ENCODE results near the gene B3GAT3. TPM values are rescaled to one million over a fixed set of nuclear protein-coding genes. Genes with fewer than 3 reads are reported as not detected.
"Not testable (repeated sequence)": the region's sequence is repeated elsewhere in the genome, so short reads cannot be mapped to it uniquely, and the experiment has no call there.

Gene B3GAT3
- total and polyA plus RNA-seq, 5 experiments from 2014 or later: 35.6 to 83.8 (median 51.3) TPM

- H3K4me3 Mint-ChIP-seq: peak overlapping the region; percentile 22 to 73 (median 50)
Measured at GRCh38 chr11:62654297-62654696, 32.5 kb upstream of the B3GAT3 start.

GRCh38 chr11:62652161-62653006 is 30.6 kb upstream of the B3GAT3 start:
- Mint-ChIP-seq H3K9me3 (peaks cover 0 to 2% (median 0%) of the 10 kb centered on the region in 9 donors), H3K27ac (peak overlapping the region; percentile 82 to 100 (median 94)), H3K36me3 (peaks cover 0 to 15% (median 0%) of the 10 kb centered on the region in 3 donors), H3K4me1 (peaks cover 12 to 37% (median 21%) of the 10 kb centered on the region in 4 donors), H3K27me3 (no peaks in the 10 kb centered on the region), H3K4me3 (peak overlapping the region; percentile 86 to 96 (median 92))
- ATAC-seq (peak; percentile 6 to 49), DNase-seq (peak in 4 of 10 donors; percentile 34 to 57 (median 44))
- POLR2A ChIA-PET: interaction anchor here (0.6 to 19.9 kb wide), 25 partner anchors 8 to 1555 kb away, joined by 3 to 541 read pairs (median 6); partner anchors contain the start of genes B3GAT3, BSCL2, C11orf98 and CSKMT

More at GRCh38 chr11:62654297-62654696, 32.5 kb upstream of the B3GAT3 start:
- ATAC-seq: no peak
- Mint-ChIP-seq H3K36me3 (peaks cover 0 to 10% (median 0%) of the 10 kb centered on the region in 3 donors), H3K4me1 (peaks cover 12 to 32% (median 20%) of the 10 kb centered on the region in 4 donors), H3K27me3 (no peaks in the 10 kb centered on the region), H3K27ac (peak overlapping the region in 8 of 10 donors; percentile 31 to 100 (median 57)), H3K9me3 (peaks cover 0 to 2% (median 0%) of the 10 kb centered on the region in 9 donors)
- DNase-seq: no peak
- POLR2A ChIA-PET: interaction anchor here (0.7 to 19.9 kb wide), 10 partner anchors 10 to 1531 kb away, joined by 3 to 541 read pairs (median 9); partner anchors contain the start of genes B3GAT3, C11orf98, CSKMT and GANAB

- H3K27ac Mint-ChIP-seq: peak overlapping the region in 4 of 10 donors; percentile 8 to 91 (median 34)
- POLR2A ChIA-PET: interaction anchor here (0.5 to 19.9 kb wide), 8 partner anchors 10 to 104 kb away, joined by 3 to 541 read pairs (median 6); partner anchors contain the start of genes C11orf98, CSKMT, EML3 and LBHD1
- not testable (repeated sequence) for ATAC-seq, H3K27me3 Mint-ChIP-seq, H3K9me3 Mint-ChIP-seq, DNase-seq
- H3K4me3 Mint-ChIP-seq: peak overlapping the region in 1 of 10 donors; percentile 7
- peaks cover 0 to 15% (median 0%) of the 10 kb centered on the region in 3 donors for H3K36me3 Mint-ChIP-seq
- H3K4me1 Mint-ChIP-seq: peaks cover 16 to 50% (median 34%) of the 10 kb centered on the region in 4 donors
Measured at GRCh38 chr11:62650283-62650682, 28.5 kb upstream of the B3GAT3 start.

GRCh38 chr11:62649486-62649885 is 27.7 kb upstream of the B3GAT3 start:
- ATAC-seq: no peak
- H3K9me3 Mint-ChIP-seq: peaks cover 0 to 2% (median 0%) of the 10 kb centered on the region in 9 donors

GRCh38 chr11:62648967-62649364 is 27.2 kb upstream of the B3GAT3 start:
- ATAC-seq: no peak
- peaks cover 18 to 58% (median 41%) of the 10 kb centered on the region in 4 donors for H3K4me1 Mint-ChIP-seq
- no peaks in the 10 kb centered on the region for H3K27me3 Mint-ChIP-seq
- H3K9me3 Mint-ChIP-seq: peaks cover 0 to 2% (median 0%) of the 10 kb centered on the region in 9 donors
- POLR2A ChIA-PET: interaction anchor here (0.6 to 19.9 kb wide), 8 partner anchors 20 to 79 kb away, joined by 3 to 541 read pairs (median 8); partner anchors contain the start of genes B3GAT3, C11orf98, CSKMT and EML3
- H3K27ac Mint-ChIP-seq: peak overlapping the region in 2 of 10 donors; percentile 22 to 29
- peak overlapping the region in 1 of 10 donors; percentile 7 for H3K4me3 Mint-ChIP-seq
- DNase-seq: no peak
- H3K36me3 Mint-ChIP-seq: peaks cover 0 to 24% (median 0%) of the 10 kb centered on the region in 3 donors

More at GRCh38 chr11:62649486-62649885, 27.7 kb upstream of the B3GAT3 start:
- POLR2A ChIA-PET: interaction anchor here (0.6 to 19.9 kb wide), 8 partner anchors 9 to 118 kb away, joined by 3 to 541 read pairs (median 6); partner anchors contain the start of genes C11orf98, CSKMT, EML3 and HNRNPUL2
- Mint-ChIP-seq H3K27me3 (no peaks in the 10 kb centered on the region), H3K27ac (peak overlapping the region in 4 of 10 donors; percentile 6 to 62 (median 16)), H3K4me3 (peak overlapping the region in 1 of 10 donors; percentile 22), H3K36me3 (peaks cover 0 to 19% (median 0%) of the 10 kb centered on the region in 3 donors), H3K4me1 (peaks cover 18 to 56% (median 40%) of the 10 kb centered on the region in 4 donors)
- no peak for DNase-seq

- Mint-ChIP-seq H3K27ac (no peak overlapping the region), H3K4me3 (no peak overlapping the region), H3K4me1 (peaks cover 15 to 56% (median 37%) of the 10 kb centered on the region in 4 donors), H3K27me3 (no peaks in the 10 kb centered on the region), H3K36me3 (peaks cover 0 to 26% (median 0%) of the 10 kb centered on the region in 3 donors), H3K9me3 (no peaks in the 10 kb centered on the region)
- POLR2A ChIA-PET: interaction anchor here (0.8 to 19.9 kb wide), 11 partner anchors 9 to 106 kb away, joined by 3 to 541 read pairs (median 4); partner anchors contain the start of genes B3GAT3, C11orf98, CSKMT and EML3
- ATAC-seq (no peak), DNase-seq (no peak)
Measured at GRCh38 chr11:62648185-62648966, 26.6 kb upstream of the B3GAT3 start.

GRCh38 chr11:62647609-62648005 is 25.8 kb upstream of the B3GAT3 start:
- POLR2A ChIA-PET: interaction anchor here (0.8 to 19.9 kb wide), 11 partner anchors 9 to 1669 kb away, joined by 3 to 541 read pairs (median 9); partner anchors contain the start of genes B3GAT3, C11orf98, CSKMT and EML3
- Mint-ChIP-seq H3K9me3 (no peaks in the 10 kb centered on the region), H3K27me3 (no peaks in the 10 kb centered on the region), H3K4me3 (peak overlapping the region in 1 of 10 donors; percentile 45), H3K36me3 (peaks cover 0 to 32% (median 0%) of the 10 kb centered on the region in 3 donors), H3K27ac (peak overlapping the region in 1 of 10 donors; percentile 22), H3K4me1 (peaks cover 13 to 56% (median 34%) of the 10 kb centered on the region in 4 donors)
- DNase-seq (no peak), ATAC-seq (no peak)

- DNase-seq (no peak), ATAC-seq (no peak)
- Mint-ChIP-seq H3K4me3 (peak overlapping the region; percentile 92 to 99 (median 97)), H3K4me1 (peaks cover 9 to 53% (median 29%) of the 10 kb centered on the region in 4 donors), H3K9me3 (no peaks in the 10 kb centered on the region), H3K27ac (peak overlapping the region; percentile 85 to 99 (median 98)), H3K27me3 (no peaks in the 10 kb centered on the region), H3K36me3 (peaks cover 0 to 35% (median 0%) of the 10 kb centered on the region in 3 donors)
- POLR2A ChIA-PET: interaction anchor here (0.5 to 19.9 kb wide), 32 partner anchors 9 to 1670 kb away, joined by 3 to 541 read pairs (median 6); partner anchors contain the start of genes B3GAT3, C11orf98, CSKMT and EML3
Measured at GRCh38 chr11:62646825-62647608, 25.2 kb upstream of the B3GAT3 start.

GRCh38 chr11:62645946-62646824 is 24.4 kb upstream of the B3GAT3 start, which contains the start of gene GANAB:
Gene GANAB, minus strand, starts transcription at chr11:62646613. Its CDS starts 14 bp downstream, at chr11:62646599.
- peak within 1 kb of the TSS; percentile 92 to 99 (median 97) for H3K4me3 Mint-ChIP-seq
- POLR2A ChIA-PET: interaction anchor here (0.5 to 19.9 kb wide), 37 partner anchors 9 to 1734 kb away, joined by 3 to 541 read pairs (median 5); partner anchors contain the start of genes B3GAT3, C11orf98, CSKMT and EML3
- peaks cover 0 to 35% (median 0%) of the 10 kb centered on the region in 3 donors for H3K36me3 Mint-ChIP-seq
- H3K27me3 Mint-ChIP-seq: no peaks in the 10 kb centered on the region
- H3K9me3 Mint-ChIP-seq: no peaks in the 10 kb centered on the region
- ATAC-seq (peak; percentile 97 to 98), DNase-seq (peak; percentile 94 to 99 (median 97))
- H3K4me1 Mint-ChIP-seq: peaks cover 9 to 50% (median 32%) of the 10 kb centered on the region in 4 donors
- H3K27ac Mint-ChIP-seq: peak within 1 kb of the TSS; percentile 90 to 99 (median 98)

- H3K36me3 Mint-ChIP-seq: peaks cover 0 to 34% (median 0%) of the 10 kb centered on the region in 3 donors
- H3K9me3 Mint-ChIP-seq: no peaks in the 10 kb centered on the region
- peak overlapping the region; percentile 92 to 99 (median 97) for H3K4me3 Mint-ChIP-seq
- peaks cover 13 to 51% (median 36%) of the 10 kb centered on the region in 4 donors for H3K4me1 Mint-ChIP-seq
- DNase-seq: peak in 2 of 10 donors; percentile 17 to 29
- no peaks in the 10 kb centered on the region for H3K27me3 Mint-ChIP-seq
- H3K27ac Mint-ChIP-seq: peak overlapping the region; percentile 90 to 99 (median 98)
- POLR2A ChIA-PET: interaction anchor here (0.5 to 19.9 kb wide), 31 partner anchors 8 to 1733 kb away, joined by 3 to 541 read pairs (median 5); partner anchors contain the start of genes B3GAT3, C11orf98, CSKMT and EML3
- no peak for ATAC-seq
Measured at GRCh38 chr11:62645671-62645945, 23.8 kb upstream of the B3GAT3 start.

Measured in naive thymus-derived CD8-positive, alpha-beta T cell (primary cell).